CD14-positive monocyte (primary cell): ENCODE results near the gene ATRN. TPM values are rescaled to one million over a fixed set of nuclear protein-coding genes. Genes with fewer than 3 reads are reported as not detected.

Experiments
- DNase-seq, 3 donors: peaks; one replicate each; pipeline ENCODE4 v3.0.0-alpha.2; 2011 to 2022
- H2AFZ ChIP-seq: 2 replicates; pipeline ENCODE4 v1.6.0; 2012; ENCODE audit warnings: mild to moderate bottlenecking, low read depth, low read length, inconsistent platforms; ENCODE audit not compliant: insufficient read depth, poor library complexity, severe bottlenecking
- H3K27ac ChIP-seq, 2 donors: 1 replicate in 1 of 2; 2 replicates in 1 of 2; pipeline ENCODE4 v1.5.1; 2012 to 2013; ENCODE audit warnings: low read length in 2 of 2, control low read depth in 1 of 2, inconsistent platforms in 1 of 2, low read depth in 1 of 2, mild to moderate bottlenecking in 1 of 2
- H3K27me3 ChIP-seq, 2 donors: one replicate each; pipeline versions ENCODE4 v1.6.0 to v1.6.1; 2011 to 2013; ENCODE audit warnings: low read length in 2 of 2; ENCODE audit not compliant: control insufficient read depth in 2 of 2, insufficient read depth in 2 of 2
- H3K36me3 ChIP-seq, 2 donors: replicated peaks in 1 of 2; 1 replicate in 1 of 2; 2 replicates in 1 of 2; pipeline versions ENCODE4 v1.5.1 to v1.6.1; 2012 to 2013; ENCODE audit warnings: low read length in 2 of 2, control low read depth in 1 of 2, inconsistent platforms in 1 of 2, mild to moderate bottlenecking in 1 of 2; ENCODE audit not compliant: insufficient read depth in 2 of 2, control insufficient read depth in 1 of 2
- H3K4me1 ChIP-seq, 2 donors: 1 replicate in 1 of 2; 2 replicates in 1 of 2; pipeline versions ENCODE4 v1.5.1 to v1.6.1; 2012 to 2013; ENCODE audit warnings: low read length in 2 of 2, control low read depth in 1 of 2, inconsistent platforms in 1 of 2, mild to moderate bottlenecking in 1 of 2, moderate library complexity in 1 of 2; ENCODE audit not compliant: insufficient read depth in 2 of 2, control insufficient read depth in 1 of 2
- H3K4me2 ChIP-seq: replicated peaks from 2 replicates; pipeline ENCODE3; 2012; ENCODE audit warnings: low read length, moderate library complexity, mild to moderate bottlenecking; ENCODE audit not compliant: poor library complexity, severe bottlenecking; ENCODE audit errors: extremely low read depth
- H3K4me3 ChIP-seq, 3 experiments: fragments of 200-600 bp in 1 of 3; sonication (generic) in 1 of 3; replicated peaks in 1 of 3; 1 replicate in 2 of 3; 2 replicates in 1 of 3; pipeline ENCODE4 v1.5.1; 2011 to 2013; ENCODE audit warnings: low read length in 3 of 3, mild to moderate bottlenecking in 3 of 3, control low read depth in 2 of 3, low read depth in 2 of 3, inconsistent platforms in 1 of 3, moderate library complexity in 1 of 3
- H3K79me2 ChIP-seq: 2 replicates; pipeline ENCODE4 v1.6.0; 2012; ENCODE audit warnings: mild to moderate bottlenecking, control low read depth, inconsistent platforms, low read length, moderate library complexity; ENCODE audit not compliant: insufficient read depth
- H3K9ac ChIP-seq: 2 replicates; pipeline ENCODE4 v1.6.0; 2017; ENCODE audit warnings: low read length, mild to moderate bottlenecking; ENCODE audit not compliant: insufficient read depth, poor library complexity, severe bottlenecking
- H3K9me3 ChIP-seq, 2 donors: replicated peaks in 1 of 2; 1 replicate in 1 of 2; 2 replicates in 1 of 2; pipeline versions ENCODE4 v1.5.1 to v1.6.1; 2012 to 2013; ENCODE audit warnings: low read length in 2 of 2, control low read depth in 1 of 2; ENCODE audit not compliant: control insufficient read depth in 1 of 2, insufficient read depth in 1 of 2
- H4K20me1 ChIP-seq: 2 replicates; pipeline ENCODE4 v1.6.0; 2012; ENCODE audit warnings: mild to moderate bottlenecking, low read length, control low read depth, moderate library complexity; ENCODE audit not compliant: insufficient read depth
- H3K27ac Mint-ChIP-seq, 7 donors: one replicate each; pipeline ENCODE4 v1.8.0; 2020; ENCODE audit warnings: mild to moderate bottlenecking in 7 of 7, mixed read lengths in 7 of 7, moderate library complexity in 6 of 7, inconsistent platforms in 2 of 7
- H3K27me3 Mint-ChIP-seq, 3 donors: one replicate each; pipeline ENCODE4 v1.8.0; 2021 to 2022; ENCODE audit warnings: low read depth in 3 of 3, mild to moderate bottlenecking in 3 of 3, mixed read lengths in 3 of 3, moderate library complexity in 3 of 3, inconsistent platforms in 1 of 3
- H3K36me3 Mint-ChIP-seq, 2 donors: one replicate each; pipeline ENCODE4 v1.8.0; 2020; ENCODE audit warnings: mixed read lengths in 2 of 2, inconsistent platforms in 1 of 2, mild to moderate bottlenecking in 1 of 2
- H3K4me1 Mint-ChIP-seq: one replicate; pipeline ENCODE4 v1.8.0; 2020; ENCODE audit warnings: mild to moderate bottlenecking, mixed read lengths
- H3K4me3 Mint-ChIP-seq, 2 donors: one replicate each; pipeline ENCODE4 v1.8.0; 2020; ENCODE audit warnings: mild to moderate bottlenecking in 2 of 2, mixed read lengths in 2 of 2, moderate library complexity in 1 of 2
- H3K9me3 Mint-ChIP-seq, 7 donors: one replicate each; pipeline ENCODE4 v1.8.0; 2020 to 2022; ENCODE audit warnings: mixed read lengths in 7 of 7, mild to moderate bottlenecking in 6 of 7, moderate library complexity in 6 of 7, inconsistent platforms in 2 of 7
- CTCF ChIP-seq: fragments of 200-600 bp; IDR thresholded peaks from one replicate; pipeline ENCODE4 v1.8.0; 2022; ENCODE audit warnings: antibody characterized with exemption, mild to moderate bottlenecking
- WGBS: methylation state at CpG from one replicate; pipeline ENCODE4 v1.1.5; 2013; ENCODE audit warnings: missing lambda C conversion rate; ENCODE audit not compliant: insufficient coverage; 5-methylcytosine and 5-hydroxymethylcytosine counted together
- intact Hi-C, 2 donors: fragments of 100-400 bp; cut with micrococcal nuclease; formaldehyde crosslinking; loops; one replicate each; pipeline versions ENCODE4 v1.15.0 to v1.15.1; 2023
- polyA plus RNA-seq, 3 donors: library from polyadenylated mRNA; depleted of rRNA in 1 of 3; unstranded in 2 of 3; stranded (reverse) in 1 of 3; fragments of 300-500 nt in 2 of 3; fragments of >200 nt in 1 of 3; fragmentation: Illumina TruSeq in 2 of 3; gene quantifications; 1 replicate in 2 of 3; 2 replicates in 1 of 3; pipeline ENCODE4 v1.2.3, GENCODE V29; 2012 to 2021

Gene ATRN
- polyA plus RNA-seq, 3 donors: 10.2 to 17.4 (median 11.5) TPM

GRCh38 chr20:3652221-3652620 lies 181.4 kb downstream of the ATRN start:
- Histone ChIP-seq H3K36me3 (peaks cover 26 to 38% of the 10 kb centered on the region in 2 donors), H4K20me1 (no peaks in the 10 kb centered on the region), H2AFZ (no peak overlapping the region), H3K4me2 (no peak overlapping the region), H3K27ac (no peak overlapping the region), H3K79me2 (no peaks in the 10 kb centered on the region), H3K27me3 (no peaks in the 10 kb centered on the region), H3K9me3 (peaks cover 0 to 2% of the 10 kb centered on the region in 2 donors), H3K4me1 (peaks cover 15 to 16% of the 10 kb centered on the region in 2 donors), H3K4me3 (no peak overlapping the region), H3K9ac (no peak overlapping the region)
- peaks cover 3 to 9% (median 4%) of the 10 kb centered on the region in 7 donors for H3K9me3 Mint-ChIP-seq
- TF ChIP-seq CTCF: no peak
- peaks cover 2 to 6% (median 6%) of the 10 kb centered on the region in 3 donors for H3K27me3 Mint-ChIP-seq
- H3K4me1 Mint-ChIP-seq: peaks cover 19% of the 10 kb centered on the region
- intact Hi-C loops: no loop called here
- H3K36me3 Mint-ChIP-seq: peaks cover 38 to 42% of the 10 kb centered on the region in 2 donors
- 96% methylated on average over 5 of the region's 9 CpGs for WGBS
- H3K4me3 Mint-ChIP-seq: no peak overlapping the region
- DNase-seq: no peak
- peak overlapping the region in 1 of 7 donors; percentile 18 for H3K27ac Mint-ChIP-seq

GRCh38 chr20:3652676-3653596 lies 182.1 kb downstream of the ATRN start:
- intact Hi-C loops: no loop called here
- Histone ChIP-seq H3K4me2 (no peak overlapping the region), H2AFZ (no peak overlapping the region), H3K79me2 (no peaks in the 10 kb centered on the region), H3K9me3 (peaks cover 0 to 2% of the 10 kb centered on the region in 2 donors), H3K9ac (no peak overlapping the region), H4K20me1 (no peaks in the 10 kb centered on the region), H3K36me3 (peaks cover 23 to 31% of the 10 kb centered on the region in 2 donors), H3K27me3 (peaks cover 0 to 2% of the 10 kb centered on the region in 2 donors), H3K4me1 (peaks cover 15 to 16% of the 10 kb centered on the region in 2 donors), H3K27ac (peak overlapping the region; percentile 28 to 63), H3K4me3 (no peak overlapping the region)
- Mint-ChIP-seq H3K27me3 (peaks cover 4 to 9% (median 8%) of the 10 kb centered on the region in 3 donors), H3K27ac (peak overlapping the region in 6 of 7 donors; percentile 54 to 82 (median 70)), H3K4me1 (peaks cover 19% of the 10 kb centered on the region), H3K9me3 (peaks cover 3 to 9% (median 4%) of the 10 kb centered on the region in 7 donors), H3K36me3 (peaks cover 31 to 36% of the 10 kb centered on the region in 2 donors), H3K4me3 (no peak overlapping the region)
- WGBS: 23% methylated on average over 2 of the region's 10 CpGs
- DNase-seq: peak in 2 of 3 donors; percentile 15 to 21
- TF ChIP-seq CTCF: no peak
